HG02943 (cell line): ENCODE measurements around the gene NSMCE1.
"Not testable (repeated sequence)": the region's sequence is repeated elsewhere in the genome, so short reads cannot be mapped to it uniquely, and the experiment has no call there.

Experiments used
- ATAC-seq: cut with Tn5 transposase; IDR thresholded peaks from one replicate; pipeline ENCODE4 v1.9.1; 2021; ENCODE audit warnings: mild to moderate bottlenecking, low read depth, moderate library complexity; ENCODE audit not compliant: unreplicated experiment

NSMCE1 gene

GRCh38 chr16:27220527-27220926 lies 48.0 kb downstream of the NSMCE1 start:
- ATAC-seq = no peak

DNA sequence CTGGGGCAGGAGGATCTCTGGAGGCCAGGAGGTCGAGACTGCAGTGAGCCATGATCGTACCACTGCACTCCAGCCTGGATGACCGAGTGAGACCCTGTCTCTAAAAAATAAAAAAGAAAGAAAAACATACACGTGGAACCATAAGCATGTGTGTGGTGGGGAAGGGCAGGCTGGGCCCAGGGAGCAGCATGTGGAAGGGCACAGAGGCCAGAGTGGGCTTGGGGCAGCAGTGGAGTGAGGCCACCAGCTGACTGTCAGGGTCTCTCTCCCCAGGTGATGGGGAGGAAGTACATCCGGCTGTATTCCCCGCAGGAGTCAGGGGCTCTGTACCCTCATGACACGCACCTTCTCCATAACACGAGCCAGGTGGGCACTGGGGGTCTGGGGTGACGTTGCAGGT lies 48.5 kb downstream of the NSMCE1 start:
- ATAC-seq = no peak

GRCh38 chr16:27219161-27219560 lies 49.4 kb downstream of the NSMCE1 start:
- no peak for ATAC-seq

DNA sequence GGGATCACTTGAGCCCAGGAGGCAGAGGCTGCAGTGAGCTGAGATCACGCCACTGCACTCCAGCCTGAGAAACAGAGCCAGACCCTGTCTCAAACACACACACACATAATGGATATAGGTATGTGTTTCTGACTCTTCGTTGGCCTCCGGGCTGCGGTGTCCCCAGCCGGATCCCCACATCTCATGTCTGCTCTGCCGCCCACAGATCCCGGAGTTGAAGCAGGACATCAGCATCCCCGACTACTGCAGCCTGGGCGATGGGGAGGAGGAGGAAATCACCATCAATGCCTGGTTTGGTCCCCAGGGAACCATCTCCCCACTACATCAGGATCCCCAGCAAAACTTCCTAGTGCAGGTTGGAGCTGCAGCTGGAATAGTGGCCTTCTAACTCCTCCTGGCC lies 49.8 kb downstream of the NSMCE1 start:
- no peak for ATAC-seq

GRCh38 chr16:27217256-27217655 lies 51.3 kb downstream of the NSMCE1 start:
- no peak for ATAC-seq

DNA sequence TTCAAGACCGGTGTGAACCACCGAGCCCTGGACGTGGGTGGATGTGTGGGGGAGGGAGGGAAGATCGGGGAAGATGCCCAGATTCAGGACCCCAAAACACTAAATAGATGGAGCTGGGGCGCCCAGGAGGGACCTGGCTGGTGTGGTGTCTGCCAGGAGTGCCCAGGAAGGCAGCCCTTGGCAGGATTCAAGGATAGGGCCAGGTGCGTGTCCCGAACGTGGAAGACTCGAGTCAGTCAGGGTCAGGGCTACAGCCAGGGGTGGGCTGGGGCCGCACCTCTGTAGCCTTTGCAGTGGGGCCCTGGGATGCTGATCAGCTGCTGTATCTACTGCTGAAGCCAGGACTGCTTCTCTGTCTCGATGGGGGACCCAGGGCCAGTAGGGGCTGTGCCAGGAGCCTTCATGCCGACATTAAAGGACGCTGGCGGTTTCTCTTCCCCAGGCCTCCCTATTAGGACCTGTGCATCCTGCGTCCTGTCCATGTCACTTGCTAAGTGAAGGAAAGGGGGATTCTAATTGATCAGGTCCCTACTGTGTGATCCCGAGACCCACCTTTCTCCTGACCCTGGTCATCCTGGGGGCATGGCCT lies 52.2 kb downstream of the NSMCE1 start:
- no peak for ATAC-seq

GRCh38 chr16:27215660-27216059 lies 52.9 kb downstream of the NSMCE1 start:
- ATAC-seq = no peak

DNA sequence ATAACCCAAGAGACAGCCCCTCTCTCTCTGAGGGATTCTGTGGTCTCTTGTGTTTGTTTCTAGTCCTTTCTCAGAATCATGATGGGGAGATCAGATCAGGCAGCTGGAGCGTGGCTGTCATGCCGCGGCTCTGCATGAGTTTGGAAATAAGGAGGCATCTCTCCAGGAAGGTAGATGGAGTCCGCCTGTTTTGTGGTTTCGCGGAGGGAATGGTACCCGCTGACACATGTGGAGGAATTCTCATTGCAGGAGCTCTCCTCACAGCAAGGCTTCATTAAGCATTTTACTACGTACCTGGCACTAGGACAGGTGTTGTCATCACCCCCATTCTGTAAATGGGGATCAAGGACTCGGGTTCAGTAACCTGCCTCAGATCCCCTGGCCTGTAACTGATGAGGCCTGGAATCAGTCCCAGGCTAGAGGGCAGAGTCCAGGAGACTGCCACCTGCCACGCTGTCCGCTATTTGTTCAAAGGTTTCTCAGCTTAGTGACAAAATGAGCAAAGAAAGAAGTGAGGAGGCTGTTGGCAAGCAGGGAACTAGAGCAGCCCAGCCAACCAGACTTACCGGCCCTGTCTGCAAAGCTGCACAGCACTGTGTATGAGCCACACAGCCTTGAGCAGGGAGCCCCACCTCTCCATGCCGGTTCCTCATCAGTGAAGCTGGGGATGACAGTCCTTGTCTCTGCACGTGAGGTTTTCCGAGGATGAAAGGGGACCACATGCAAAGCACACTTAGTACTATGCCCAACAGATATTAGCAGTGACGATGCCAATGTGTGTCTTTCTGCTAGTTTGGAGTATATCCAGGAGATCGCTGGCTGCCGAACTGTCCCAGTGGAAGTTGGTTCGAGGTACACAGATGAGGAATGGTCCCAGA lies 54.2 kb downstream of the NSMCE1 start:
- no peak for ATAC-seq

- ATAC-seq = no peak
These were observed 57.5 kb downstream of the NSMCE1 start for GRCh38 chr16:27211026-27211425.

DNA sequence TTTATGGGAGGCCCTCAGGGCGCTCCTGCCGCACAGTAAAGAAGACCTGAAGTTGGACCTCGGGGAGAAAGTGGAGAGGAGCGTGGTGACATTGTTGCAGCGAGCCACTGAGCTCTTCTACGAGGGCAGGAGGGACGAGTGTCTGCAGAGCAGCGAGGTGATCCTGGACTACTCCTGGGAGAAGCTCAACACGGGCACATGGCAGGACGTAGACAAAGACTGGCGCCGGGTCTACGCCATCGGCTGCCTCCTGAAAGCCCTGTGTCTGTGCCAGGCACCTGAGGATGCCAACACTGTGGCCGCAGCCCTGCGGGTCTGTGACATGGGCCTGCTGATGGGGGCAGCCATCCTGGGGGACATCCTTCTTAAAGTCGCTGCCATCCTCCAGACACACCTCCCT lies 58.4 kb downstream of the NSMCE1 start:
- no peak for ATAC-seq

- ATAC-seq = no peak
These were observed 59.0 kb downstream of the NSMCE1 start for GRCh38 chr16:27209591-27209990.

- no peak for ATAC-seq
These were observed 59.8 kb downstream of the NSMCE1 start for GRCh38 chr16:27208796-27209195.

DNA sequence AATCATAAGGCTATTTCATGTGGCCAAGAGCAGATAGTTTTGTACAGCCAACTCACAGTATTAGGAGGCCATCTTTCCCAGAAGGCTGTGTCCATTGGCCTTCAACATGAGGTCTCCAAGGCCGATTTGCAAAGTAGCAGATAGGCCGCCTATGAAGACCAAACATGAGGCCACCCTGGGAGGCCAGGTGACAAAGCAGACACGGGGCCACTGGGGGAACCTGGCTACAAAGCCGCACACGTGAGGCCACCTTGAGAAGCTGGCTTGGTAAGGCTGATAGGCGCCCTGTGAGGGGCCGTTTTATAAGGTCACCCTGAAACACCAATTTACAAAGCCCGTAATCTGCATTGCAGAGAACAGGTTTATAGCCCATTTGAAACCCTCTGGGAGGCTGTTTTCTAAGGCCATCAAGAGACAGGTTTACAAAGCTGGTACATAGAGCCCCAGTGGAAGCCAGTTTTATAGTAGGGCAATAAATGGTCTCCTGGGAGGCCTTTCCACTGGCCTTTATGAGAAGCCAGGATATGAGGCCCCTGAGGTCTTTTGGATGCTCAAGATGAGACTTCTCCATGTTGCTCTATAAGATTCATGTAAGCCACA lies 60.4 kb downstream of the NSMCE1 start:
- no peak for ATAC-seq

GRCh38 chr16:27207121-27207520 lies 61.5 kb downstream of the NSMCE1 start:
- ATAC-seq = not testable (repeated sequence)

- ATAC-seq = no peak
These were observed 63.0 kb downstream of the NSMCE1 start for GRCh38 chr16:27205423-27206065.

GRCh38 chr16:27204312-27204915 lies 64.2 kb downstream of the NSMCE1 start:
- no peak for ATAC-seq

DNA sequence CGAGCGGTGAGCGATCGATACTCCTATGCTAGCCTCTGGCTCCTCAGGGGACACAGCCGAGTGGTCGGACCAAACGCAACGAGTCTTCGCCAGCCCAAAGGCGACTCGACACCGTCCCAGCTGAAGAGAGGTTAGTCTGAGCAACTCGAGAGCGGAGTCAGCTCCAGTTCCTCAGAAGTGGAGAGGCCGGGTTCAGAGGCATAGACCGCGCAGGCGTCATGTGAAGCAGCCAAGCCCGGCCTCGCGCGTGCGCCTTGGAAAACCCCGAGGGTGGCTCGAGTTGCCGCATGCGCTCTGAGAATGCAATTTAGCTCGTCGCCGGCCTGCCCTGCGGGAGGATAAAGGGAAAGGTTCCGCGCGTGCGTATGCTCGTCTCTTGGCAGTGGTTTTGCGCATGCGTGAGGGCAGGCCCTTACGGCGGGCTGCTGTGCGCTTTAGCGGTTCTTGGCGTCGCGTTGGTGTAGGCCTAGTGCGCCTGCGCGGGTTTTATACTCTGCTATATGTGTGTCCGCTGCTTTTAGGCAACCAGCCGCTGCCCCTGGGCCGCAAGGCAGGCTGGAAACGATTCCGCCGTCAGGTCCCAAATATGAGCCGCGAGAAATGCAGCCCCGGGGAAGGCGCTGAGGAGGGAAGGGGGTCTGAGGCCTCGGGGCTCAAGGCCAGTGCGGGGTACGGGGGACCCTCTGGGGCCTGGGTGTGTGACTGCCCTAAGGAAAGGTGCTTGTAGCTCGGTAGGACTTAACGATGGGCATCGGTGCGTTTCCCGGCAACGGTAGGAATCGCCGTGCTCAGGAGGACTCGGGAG lies 64.9 kb downstream of the NSMCE1 start, which contains the start of gene KDM8:
TSS of gene KDM8 (plus strand) at position 20 of the 805 bp plus-strand sequence. CDS start 6,598 bp downstream, outside the sequence.
- ATAC-seq = peak; percentile 74

DNA sequence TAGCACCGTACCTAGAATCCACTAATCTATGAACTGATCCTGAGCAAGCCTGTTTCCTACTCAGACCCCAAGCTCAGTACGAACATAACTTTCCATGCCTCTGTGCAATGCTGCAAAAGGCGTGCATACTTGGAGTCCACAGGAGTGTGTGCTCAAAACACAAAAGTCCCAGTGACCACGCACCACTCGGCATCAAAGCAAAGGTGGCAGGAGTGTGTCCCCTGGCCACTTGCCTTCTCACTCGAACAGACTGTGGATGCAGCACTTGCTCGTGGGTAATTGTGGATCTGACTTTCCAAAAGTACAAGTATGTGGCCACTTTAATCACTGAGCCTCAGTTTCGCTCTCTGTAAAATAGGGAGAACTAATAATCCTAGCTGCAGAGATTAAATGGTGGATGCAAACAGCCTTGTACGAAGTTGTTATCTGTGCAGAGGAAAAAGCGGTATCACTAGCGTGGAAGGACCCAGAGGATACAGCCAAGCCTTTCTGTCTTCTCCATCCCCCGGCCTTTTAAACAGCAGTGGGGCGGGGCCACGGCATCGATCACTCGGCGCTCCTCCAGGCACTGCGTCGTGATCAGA lies 65.6 kb downstream of the NSMCE1 start:
- ATAC-seq = peak; percentile 57

GRCh38 chr16:27200914-27201313 lies 67.7 kb downstream of the NSMCE1 start:
- ATAC-seq = not testable (repeated sequence)
